Esophagus muscularis mucosa (tissue), 2 donors: Measurements from ENCODE around the gene CYP51A1.

ENCODE experiments used
- EP300 ChIP-seq: sonication (generic); formaldehyde crosslinking; IDR thresholded peaks from one replicate; pipeline ENCODE4 v1.6.1; 2017; ENCODE audit warnings: antibody characterized with exemption
- POLR2A ChIP-seq: fragments of 450-650 bp; IDR thresholded peaks from one replicate; pipeline ENCODE4 v1.6.1; 2017; ENCODE audit warnings: antibody characterized with exemption, moderate library complexity, mild to moderate bottlenecking, low read depth

DNA sequence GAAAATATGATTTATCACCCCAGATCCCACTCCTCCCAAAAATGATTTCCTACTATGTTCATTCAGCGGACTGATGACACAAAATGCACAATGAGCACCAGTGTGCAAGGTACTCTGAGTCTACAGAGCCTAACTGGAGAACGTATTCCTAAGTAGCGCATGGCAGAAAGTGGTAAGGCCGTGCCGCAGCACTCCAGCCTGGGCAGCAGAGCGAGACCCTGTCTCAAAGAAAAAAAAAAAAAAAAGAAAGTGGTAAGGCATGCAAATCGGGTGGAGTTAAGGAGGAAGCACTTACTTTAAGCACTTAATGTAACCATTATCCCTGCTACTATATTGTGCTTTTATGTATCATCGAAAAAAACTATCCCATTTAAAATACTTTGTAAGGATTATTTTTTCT lies 25.5 kb downstream of the CYP51A1 start:
- TF ChIP-seq POLR2A (no peak), EP300 (no peak)
